Fibroblast of lung (primary cell): ENCODE data around the gene GSK3A. TPM values are rescaled to one million over a fixed set of nuclear protein-coding genes. Genes with fewer than 3 reads are reported as not detected.

Experiments used
- DNase-seq, 2 donors: peaks; one replicate each; pipeline versions ENCODE4 v3.0.0 to v3.0.0-alpha.2; 2010; ENCODE audit warnings: low read depth in 2 of 2
- H2AFZ ChIP-seq: 2 replicates; pipeline ENCODE4 v1.5.1; 2012; ENCODE audit warnings: low read length, control low read depth, inconsistent platforms
- H3K27ac ChIP-seq: 2 replicates; pipeline ENCODE4 v1.5.1; 2011; ENCODE audit warnings: low read length, control low read depth; ENCODE audit not compliant: insufficient read depth
- H3K27me3 ChIP-seq: 2 replicates; pipeline ENCODE4 v1.5.1; 2011; ENCODE audit warnings: mild to moderate bottlenecking, low read length; ENCODE audit not compliant: control insufficient read depth, insufficient read depth
- H3K36me3 ChIP-seq: 2 replicates; pipeline ENCODE4 v1.5.1; 2011; ENCODE audit warnings: low read length; ENCODE audit not compliant: control insufficient read depth, insufficient read depth
- H3K4me1 ChIP-seq: 2 replicates; pipeline ENCODE4 v1.5.1; 2011; ENCODE audit warnings: low read length; ENCODE audit not compliant: control insufficient read depth, insufficient read depth; ENCODE audit errors: extremely low read depth
- H3K4me2 ChIP-seq: 2 replicates; pipeline ENCODE4 v1.5.1; 2011; ENCODE audit warnings: low read length, control low read depth; ENCODE audit not compliant: insufficient read depth; ENCODE audit errors: extremely low read depth
- H3K4me3 ChIP-seq, 4 experiments: fragments of 200-600 bp in 1 of 4; sonication (generic) in 1 of 4; replicated peaks in 1 of 4; 2 replicates each; pipeline ENCODE4 v1.5.1; 2011 to 2016; ENCODE audit warnings: low read length in 4 of 4, low read depth in 3 of 4, mild to moderate bottlenecking in 3 of 4, control low read depth in 2 of 4, inconsistent platforms in 1 of 4, mixed read lengths in 1 of 4; ENCODE audit not compliant: insufficient read depth in 1 of 4; ENCODE audit errors: control extremely low read depth in 1 of 4
- H3K79me2 ChIP-seq: 2 replicates; pipeline ENCODE4 v1.5.1; 2012; ENCODE audit warnings: mild to moderate bottlenecking, low read length, inconsistent platforms; ENCODE audit not compliant: control insufficient read depth, insufficient read depth
- H3K9ac ChIP-seq: 2 replicates; pipeline ENCODE4 v1.5.1; 2011; ENCODE audit warnings: mild to moderate bottlenecking, low read length, control low read depth; ENCODE audit not compliant: insufficient read depth
- H3K9me3 ChIP-seq: 2 replicates; pipeline ENCODE4 v1.5.1; 2012; ENCODE audit warnings: low read depth, low read length; ENCODE audit not compliant: control insufficient read depth, insufficient read depth
- H4K20me1 ChIP-seq: 2 replicates; pipeline ENCODE4 v1.5.1; 2011; ENCODE audit warnings: low read length; ENCODE audit not compliant: control insufficient read depth, insufficient read depth; ENCODE audit errors: extremely low read depth
- EZH2 ChIP-seq: IDR thresholded peaks from 2 replicates; pipeline ENCODE4 v1.5.1; 2012; ENCODE audit warnings: low read length, control low read depth, mild to moderate bottlenecking; ENCODE audit errors: missing control alignments
- polyA plus RNA-seq, 2 donors: library from polyadenylated mRNA; depleted of rRNA in 1 of 2; stranded (reverse) in 1 of 2; unstranded in 1 of 2; fragments of >200 nt; gene quantifications; 2 replicates each; pipeline ENCODE4 v1.2.1, GENCODE V29; 2011 to 2012; ENCODE audit warnings: missing spikeins in 1 of 2
- total RNA-seq: library from RNA; depleted of rRNA; stranded (reverse); fragments of >200 nt; gene quantifications from 2 replicates; pipeline ENCODE4 v1.2.1, GENCODE V29; 2014
- TF ChIP-seq, protein P1 (sequence below), 2 donors: IDR thresholded peaks in 1 of 2; conservative IDR thresholded peaks in 1 of 2; 1 replicate in 1 of 2; 2 replicates in 1 of 2; pipeline ENCODE4 v1.5.1; 2011 to 2012; ENCODE audit warnings: low read length in 2 of 2, control low read depth in 1 of 2, inconsistent platforms in 1 of 2, low read depth in 1 of 2, mild to moderate bottlenecking in 1 of 2

Gene GSK3A
- total and polyA plus RNA-seq, 2 donors (not counting 1 experiment from before 2014, with no cell fraction given): 11.6 to 21.7 TPM

DNA sequence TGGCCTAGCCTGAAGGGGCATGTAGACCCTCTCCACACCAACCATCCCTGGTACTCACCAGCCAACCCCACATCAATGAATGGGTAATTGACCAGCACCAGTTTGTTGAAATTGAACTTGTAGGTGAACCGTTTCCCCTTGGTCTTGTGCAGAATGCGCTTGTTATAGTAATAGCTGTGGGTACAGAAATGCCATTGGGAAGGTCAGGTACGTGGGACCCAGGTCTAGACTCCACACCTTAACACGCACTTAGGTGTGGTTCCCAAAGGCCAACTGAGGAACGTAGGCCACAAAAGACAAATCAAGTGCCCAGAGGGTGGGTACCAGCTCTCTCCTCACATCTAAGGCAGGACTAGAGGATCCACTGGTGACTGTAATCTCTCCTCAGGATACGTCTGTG, 7.4 kb upstream of the GSK3A start:
- Histone ChIP-seq H3K36me3 (peaks cover 15% of the 10 kb centered on the region), H3K27me3 (no peaks in the 10 kb centered on the region), H4K20me1 (no peaks in the 10 kb centered on the region), H3K4me1 (peaks cover 36% of the 10 kb centered on the region), H3K79me2 (peaks cover 59% of the 10 kb centered on the region), H3K4me2 (no peak overlapping the region), H3K4me3 (no peak overlapping the region), H3K9me3 (no peaks in the 10 kb centered on the region), H3K9ac (no peak overlapping the region), H3K27ac (peak overlapping the region; percentile 82), H2AFZ (no peak overlapping the region)
- TF ChIP-seq, protein P1, sequence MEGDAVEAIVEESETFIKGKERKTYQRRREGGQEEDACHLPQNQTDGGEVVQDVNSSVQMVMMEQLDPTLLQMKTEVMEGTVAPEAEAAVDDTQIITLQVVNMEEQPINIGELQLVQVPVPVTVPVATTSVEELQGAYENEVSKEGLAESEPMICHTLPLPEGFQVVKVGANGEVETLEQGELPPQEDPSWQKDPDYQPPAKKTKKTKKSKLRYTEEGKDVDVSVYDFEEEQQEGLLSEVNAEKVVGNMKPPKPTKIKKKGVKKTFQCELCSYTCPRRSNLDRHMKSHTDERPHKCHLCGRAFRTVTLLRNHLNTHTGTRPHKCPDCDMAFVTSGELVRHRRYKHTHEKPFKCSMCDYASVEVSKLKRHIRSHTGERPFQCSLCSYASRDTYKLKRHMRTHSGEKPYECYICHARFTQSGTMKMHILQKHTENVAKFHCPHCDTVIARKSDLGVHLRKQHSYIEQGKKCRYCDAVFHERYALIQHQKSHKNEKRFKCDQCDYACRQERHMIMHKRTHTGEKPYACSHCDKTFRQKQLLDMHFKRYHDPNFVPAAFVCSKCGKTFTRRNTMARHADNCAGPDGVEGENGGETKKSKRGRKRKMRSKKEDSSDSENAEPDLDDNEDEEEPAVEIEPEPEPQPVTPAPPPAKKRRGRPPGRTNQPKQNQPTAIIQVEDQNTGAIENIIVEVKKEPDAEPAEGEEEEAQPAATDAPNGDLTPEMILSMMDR (conservative IDR thresholded peaks at IDR 0.05 in 1 of 2, IDR thresholded peaks at IDR 0.05 in 1 of 2; ENCODE audit: low read depth in 1 of 2, low read length in 2 of 2): no peak
- TF ChIP-seq EZH2: no peak
- DNase-seq: no peak

DNA sequence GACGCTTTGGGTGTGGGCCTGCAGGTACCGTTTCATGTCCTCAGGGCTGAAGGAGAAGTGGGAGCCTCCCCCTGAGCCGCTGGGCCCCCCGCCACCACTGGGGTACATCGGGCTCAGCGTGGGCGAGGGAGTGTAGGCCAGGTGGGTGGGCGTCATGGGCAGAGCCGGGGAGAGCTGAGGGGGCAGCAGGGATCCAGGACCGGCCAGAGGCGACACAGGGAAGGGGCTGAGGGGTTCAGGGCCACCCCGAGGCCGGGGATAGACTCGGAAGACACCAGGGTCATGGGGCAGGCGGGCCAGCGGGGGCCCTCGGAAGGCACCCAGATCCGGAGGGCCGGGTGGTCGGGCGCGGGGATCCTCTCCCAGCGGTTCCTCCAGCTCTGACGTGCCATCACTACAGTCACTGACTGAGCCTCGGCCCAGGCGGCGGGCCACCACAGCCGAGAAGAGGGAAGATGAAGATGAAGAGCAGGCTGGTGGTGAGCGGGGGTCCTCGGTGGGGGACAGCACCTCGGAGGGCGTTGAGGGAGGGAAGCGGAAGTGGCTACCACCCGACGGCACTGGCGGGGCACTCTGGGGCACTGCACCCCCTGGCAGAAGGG, 6.8 kb upstream of the GSK3A start:
- Histone ChIP-seq H3K4me3 (no peak overlapping the region), H3K9me3 (no peaks in the 10 kb centered on the region), H3K79me2 (peaks cover 53% of the 10 kb centered on the region), H4K20me1 (no peaks in the 10 kb centered on the region), H3K36me3 (peaks cover 15% of the 10 kb centered on the region), H3K9ac (no peak overlapping the region), H2AFZ (no peak overlapping the region), H3K4me2 (no peak overlapping the region), H3K27me3 (no peaks in the 10 kb centered on the region), H3K27ac (peak overlapping the region; percentile 82), H3K4me1 (peaks cover 36% of the 10 kb centered on the region)
- DNase-seq: no peak
- TF ChIP-seq, protein P1 (conservative IDR thresholded peaks at IDR 0.05 in 1 of 2, IDR thresholded peaks at IDR 0.05 in 1 of 2; ENCODE audit: low read depth in 1 of 2, low read length in 2 of 2): no peak
- no peak for TF ChIP-seq EZH2

DNA sequence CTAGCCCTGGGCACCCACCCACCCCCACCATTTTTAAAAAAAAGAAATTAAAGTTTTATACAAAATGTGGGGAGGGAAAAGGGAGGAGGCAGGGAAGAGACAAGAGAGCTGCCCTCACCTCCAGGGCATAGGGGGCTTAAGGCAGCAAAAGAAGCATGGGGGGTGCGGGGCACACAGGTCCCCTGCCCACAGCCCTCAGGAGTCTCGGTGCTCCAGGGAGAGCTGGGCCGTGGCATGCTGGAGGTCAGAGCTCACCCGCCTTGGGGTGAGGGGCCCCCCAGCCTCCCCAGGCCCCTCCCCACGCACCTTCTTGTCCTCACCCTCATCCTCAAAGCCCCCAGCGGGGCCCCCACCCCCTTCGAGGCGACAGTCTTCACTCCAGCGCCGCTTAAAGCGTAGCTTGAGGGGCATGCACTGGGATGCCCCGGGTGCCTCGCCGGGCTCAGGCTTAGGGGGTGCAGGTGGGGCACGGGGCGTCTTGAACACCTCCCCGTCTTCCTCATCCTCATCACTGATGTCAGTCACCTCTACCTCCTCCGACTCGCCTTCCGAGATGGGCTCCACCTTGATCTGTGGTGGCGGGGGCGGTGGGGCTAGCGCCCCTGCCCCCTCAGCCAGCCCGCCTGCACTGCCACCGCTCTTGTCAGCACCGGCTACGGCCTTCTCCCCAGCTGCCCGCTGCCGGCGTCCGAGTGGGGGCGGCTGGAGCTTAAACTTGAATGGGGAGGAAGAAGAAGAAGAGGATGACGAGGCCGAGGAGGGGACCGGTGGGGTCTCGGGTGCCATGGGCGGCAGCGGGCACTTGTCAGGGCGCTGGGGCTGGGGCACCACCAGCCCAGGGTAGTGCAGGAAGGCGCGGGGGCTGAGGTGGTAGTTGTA, 6.1 kb upstream of the GSK3A start:
- Histone ChIP-seq H3K27me3 (no peaks in the 10 kb centered on the region), H3K9ac (no peak overlapping the region), H3K27ac (no peak overlapping the region), H3K79me2 (peaks cover 50% of the 10 kb centered on the region), H2AFZ (no peak overlapping the region), H3K4me3 (no peak overlapping the region), H3K36me3 (peaks cover 15% of the 10 kb centered on the region), H3K4me2 (no peak overlapping the region), H3K9me3 (no peaks in the 10 kb centered on the region), H3K4me1 (peaks cover 36% of the 10 kb centered on the region), H4K20me1 (no peaks in the 10 kb centered on the region)
- TF ChIP-seq EZH2: no peak
- TF ChIP-seq, protein P1 (conservative IDR thresholded peaks at IDR 0.05 in 1 of 2, IDR thresholded peaks at IDR 0.05 in 1 of 2; ENCODE audit: low read depth in 1 of 2, low read length in 2 of 2): no peak
- DNase-seq: no peak
